ENCODE data around the gene ADAMTS14.
"Not testable (repeated sequence)": the region's sequence is repeated elsewhere in the genome, so short reads cannot be mapped to it uniquely, and the experiment has no call there.

The ADAMTS14 gene, protein sequence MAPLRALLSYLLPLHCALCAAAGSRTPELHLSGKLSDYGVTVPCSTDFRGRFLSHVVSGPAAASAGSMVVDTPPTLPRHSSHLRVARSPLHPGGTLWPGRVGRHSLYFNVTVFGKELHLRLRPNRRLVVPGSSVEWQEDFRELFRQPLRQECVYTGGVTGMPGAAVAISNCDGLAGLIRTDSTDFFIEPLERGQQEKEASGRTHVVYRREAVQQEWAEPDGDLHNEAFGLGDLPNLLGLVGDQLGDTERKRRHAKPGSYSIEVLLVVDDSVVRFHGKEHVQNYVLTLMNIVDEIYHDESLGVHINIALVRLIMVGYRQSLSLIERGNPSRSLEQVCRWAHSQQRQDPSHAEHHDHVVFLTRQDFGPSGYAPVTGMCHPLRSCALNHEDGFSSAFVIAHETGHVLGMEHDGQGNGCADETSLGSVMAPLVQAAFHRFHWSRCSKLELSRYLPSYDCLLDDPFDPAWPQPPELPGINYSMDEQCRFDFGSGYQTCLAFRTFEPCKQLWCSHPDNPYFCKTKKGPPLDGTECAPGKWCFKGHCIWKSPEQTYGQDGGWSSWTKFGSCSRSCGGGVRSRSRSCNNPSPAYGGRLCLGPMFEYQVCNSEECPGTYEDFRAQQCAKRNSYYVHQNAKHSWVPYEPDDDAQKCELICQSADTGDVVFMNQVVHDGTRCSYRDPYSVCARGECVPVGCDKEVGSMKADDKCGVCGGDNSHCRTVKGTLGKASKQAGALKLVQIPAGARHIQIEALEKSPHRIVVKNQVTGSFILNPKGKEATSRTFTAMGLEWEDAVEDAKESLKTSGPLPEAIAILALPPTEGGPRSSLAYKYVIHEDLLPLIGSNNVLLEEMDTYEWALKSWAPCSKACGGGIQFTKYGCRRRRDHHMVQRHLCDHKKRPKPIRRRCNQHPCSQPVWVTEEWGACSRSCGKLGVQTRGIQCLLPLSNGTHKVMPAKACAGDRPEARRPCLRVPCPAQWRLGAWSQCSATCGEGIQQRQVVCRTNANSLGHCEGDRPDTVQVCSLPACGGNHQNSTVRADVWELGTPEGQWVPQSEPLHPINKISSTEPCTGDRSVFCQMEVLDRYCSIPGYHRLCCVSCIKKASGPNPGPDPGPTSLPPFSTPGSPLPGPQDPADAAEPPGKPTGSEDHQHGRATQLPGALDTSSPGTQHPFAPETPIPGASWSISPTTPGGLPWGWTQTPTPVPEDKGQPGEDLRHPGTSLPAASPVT

DNA sequence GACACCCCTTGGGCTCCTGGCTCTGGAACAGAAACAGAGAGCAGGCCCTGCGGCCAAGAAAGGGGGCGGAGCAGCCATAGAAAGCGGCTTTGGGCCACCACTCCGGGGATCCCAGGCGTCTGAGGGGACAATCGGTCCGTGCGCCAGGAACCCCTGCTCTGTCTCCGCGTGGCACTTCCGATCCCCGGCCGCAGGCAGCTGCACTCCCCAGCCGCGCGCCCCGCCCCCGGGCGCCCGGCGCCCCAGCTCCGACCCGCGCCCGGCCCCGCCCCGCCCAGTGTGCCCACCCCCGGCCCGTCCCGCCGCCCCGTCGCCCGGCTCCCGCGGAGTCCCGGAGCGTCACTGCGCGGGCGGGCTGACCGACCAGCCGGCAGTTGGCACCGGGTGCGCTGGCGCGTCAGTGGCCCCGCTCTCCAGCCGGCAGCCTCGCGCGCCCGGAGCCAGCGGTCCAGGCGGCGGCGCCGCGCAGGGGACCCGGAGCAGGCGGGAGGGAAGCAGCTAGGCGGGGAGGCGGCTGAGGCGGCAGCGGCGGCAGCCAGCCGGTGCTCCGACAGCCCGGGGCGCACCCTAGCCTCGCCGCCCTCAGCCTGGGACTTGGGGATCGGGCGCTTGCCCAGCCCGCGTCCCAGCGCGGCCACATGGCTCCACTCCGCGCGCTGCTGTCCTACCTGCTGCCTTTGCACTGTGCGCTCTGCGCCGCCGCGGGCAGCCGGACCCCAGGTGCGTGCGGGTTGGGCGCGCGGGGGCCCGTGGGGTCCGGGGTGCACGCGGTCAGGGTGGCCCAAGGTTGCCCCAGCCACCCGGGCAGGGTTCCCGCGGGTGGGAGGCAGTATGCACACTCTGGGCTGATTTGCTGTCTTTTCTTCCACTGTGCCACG, at the start of gene ADAMTS14:
Gene ADAMTS14 (plus strand): TSS at position 342 of the 878 bp plus-strand sequence. CDS start 297 bp downstream, at position 639.
- DNase-seq: no peak

DNA sequence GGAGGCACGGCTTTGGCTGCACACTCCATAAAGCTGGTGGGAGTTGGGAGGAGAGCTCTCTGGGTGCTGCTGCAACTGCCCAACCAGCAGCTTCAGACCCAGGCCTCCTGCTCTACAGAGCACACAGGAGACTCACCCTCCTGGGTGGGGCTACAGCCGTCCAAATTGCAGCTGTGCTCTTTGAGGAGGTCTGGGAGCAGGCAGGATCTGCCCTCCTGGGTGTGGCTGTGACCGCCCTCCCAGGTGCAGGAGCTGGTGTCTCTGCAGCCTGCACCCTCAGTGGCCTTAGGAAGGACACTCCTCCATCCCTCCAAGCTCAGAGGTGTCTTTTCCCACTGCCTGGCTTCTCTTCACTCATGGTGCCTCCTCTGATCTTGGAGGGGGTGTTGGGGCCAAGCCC, 49.8 kb upstream of the ADAMTS14 start:
- no peak for DNase-seq

DNA sequence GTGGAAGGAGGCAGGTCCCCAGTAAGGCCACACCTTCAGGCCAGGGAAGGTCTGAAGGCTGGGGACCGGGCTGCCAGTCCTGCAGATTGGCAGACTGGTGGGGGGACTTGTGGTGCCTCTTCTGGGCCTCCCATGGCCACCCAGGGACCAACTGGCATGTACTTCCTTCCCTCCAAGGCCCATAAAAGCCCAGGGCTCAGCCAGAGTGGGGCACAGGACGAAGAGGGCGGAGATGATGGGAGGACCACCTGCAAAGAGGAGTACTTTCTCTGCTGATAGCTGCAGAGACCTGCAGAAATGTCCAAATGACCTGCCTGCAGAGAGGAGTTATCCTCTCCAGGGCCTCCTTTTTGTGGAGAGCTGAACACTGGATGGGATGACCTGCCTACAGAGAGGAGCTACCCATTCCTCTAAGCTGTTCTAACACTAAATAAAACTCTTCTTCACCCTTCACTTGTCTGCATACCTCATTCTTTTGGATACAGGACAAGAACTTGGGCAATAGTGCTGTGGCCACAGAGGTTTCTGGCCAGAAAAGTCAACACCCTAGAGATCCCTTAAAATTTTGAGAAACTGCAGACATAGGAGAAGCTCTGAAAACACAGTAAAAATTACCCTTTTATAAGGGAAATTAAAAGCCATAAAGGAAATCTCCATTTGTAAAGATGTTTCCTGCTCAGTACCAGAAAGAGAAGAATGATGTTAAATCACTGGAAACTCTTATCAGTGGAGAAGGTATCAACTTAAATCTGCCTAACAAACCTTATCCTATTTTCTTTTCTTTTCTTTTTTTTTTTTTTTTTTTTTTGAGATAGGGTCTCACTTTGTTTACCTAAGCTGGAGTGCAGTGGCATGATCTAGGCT, 49.1 kb upstream of the ADAMTS14 start:
- no peak for DNase-seq

DNA sequence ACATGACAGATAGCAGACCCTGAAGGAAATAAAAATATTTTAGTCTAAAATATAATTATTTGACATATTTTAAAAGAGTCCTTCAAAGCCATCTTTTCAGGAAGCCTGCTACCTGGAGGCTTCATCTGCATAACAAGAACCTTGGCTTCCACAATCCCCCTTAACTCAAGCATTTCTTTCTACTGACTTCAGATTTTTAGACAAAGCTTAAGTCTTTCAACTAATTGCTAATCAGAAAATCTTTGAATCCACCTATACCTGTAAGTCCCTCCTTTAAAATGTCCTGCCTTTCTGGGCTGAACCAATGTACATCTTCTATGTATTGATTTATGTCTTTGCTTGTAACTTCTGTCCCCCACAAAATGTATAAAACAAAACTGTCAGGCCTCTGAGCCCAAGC, 46.2 kb upstream of the ADAMTS14 start:
- DNase-seq: no peak

DNA sequence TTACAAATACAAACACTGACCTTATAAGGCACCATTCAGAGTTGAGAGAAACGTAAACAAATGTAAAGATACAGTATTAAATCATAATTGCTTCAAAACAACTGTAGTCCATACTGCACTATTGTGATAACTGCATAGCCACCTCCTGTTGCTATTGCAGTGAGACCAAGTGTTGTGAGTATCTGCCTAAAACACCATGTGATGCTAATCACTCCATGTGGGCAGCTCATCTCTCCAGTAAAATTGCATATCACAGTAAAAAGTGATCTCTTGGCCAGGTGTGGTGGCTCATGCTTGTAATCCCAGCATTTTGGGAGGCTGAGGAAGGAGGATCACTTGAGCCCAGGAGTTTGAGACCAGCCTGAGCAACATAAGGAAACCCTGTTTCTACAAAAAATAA, 43.0 kb upstream of the ADAMTS14 start:
- DNase-seq: no peak

DNA sequence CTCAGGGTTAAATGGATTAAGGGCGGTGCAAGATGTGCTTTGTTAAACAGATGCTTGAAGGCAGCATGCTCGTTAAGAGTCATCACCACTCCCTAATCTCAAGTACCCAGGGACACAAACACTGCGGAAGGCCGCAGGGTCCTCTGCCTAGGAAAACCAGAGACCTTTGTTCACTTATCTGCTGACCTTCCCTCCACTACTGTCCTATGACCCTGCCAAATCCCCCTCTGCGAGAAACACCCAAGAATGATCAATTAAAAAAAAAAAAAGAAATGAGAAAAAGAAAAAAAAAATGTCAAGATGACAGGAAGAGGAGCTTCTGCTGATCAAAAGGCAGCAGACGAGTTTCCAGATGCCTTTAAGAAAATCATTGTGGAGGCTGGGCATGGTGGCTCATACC, 40.6 kb upstream of the ADAMTS14 start:
- not testable (repeated sequence) for DNase-seq

DNA sequence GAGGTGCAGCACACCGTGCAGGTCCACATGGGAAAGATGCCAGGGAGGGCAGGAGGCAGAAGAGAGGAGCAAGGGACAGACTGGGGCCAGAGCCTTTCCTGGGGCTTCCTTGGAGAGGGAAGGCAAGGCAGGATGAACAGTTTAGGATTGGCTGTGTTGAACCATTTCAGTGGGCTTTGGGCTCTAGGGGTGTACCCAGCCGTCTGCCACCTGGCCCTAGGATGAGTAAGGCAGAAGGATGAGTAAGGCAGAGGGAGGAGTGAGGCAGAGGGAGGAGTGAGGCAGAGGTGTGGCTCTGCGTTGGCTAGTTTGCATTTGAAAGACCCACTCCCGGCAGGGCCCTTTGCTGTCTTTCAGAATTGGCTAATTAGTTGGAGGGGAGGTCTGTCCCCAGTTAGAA, 38.3 kb upstream of the ADAMTS14 start:
- DNase-seq: no peak

DNA sequence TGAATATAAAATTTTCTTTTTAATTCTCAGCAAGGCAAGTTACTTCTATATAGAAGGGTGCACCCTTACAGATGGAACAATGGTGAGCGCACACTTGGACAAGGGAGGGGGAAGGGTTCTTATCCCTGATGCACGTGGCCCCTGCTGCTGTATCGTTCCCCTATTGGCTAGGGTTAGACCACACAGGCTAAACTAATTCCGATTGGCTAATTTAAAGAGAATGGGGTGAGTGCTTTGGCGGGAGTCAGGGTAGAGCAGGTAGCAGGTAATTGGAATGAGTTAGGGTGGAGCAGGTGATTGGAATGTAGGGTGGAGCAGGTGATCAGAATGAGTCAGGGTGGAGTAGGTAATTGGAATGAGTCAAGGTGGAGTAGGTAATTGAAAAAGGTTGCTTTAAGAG, 37.8 kb upstream of the ADAMTS14 start:
- DNase-seq: not testable (repeated sequence)

GRCh38 chr10:70639640-70640383, 32.5 kb upstream of the ADAMTS14 start:
- not testable (repeated sequence) for DNase-seq

DNA sequence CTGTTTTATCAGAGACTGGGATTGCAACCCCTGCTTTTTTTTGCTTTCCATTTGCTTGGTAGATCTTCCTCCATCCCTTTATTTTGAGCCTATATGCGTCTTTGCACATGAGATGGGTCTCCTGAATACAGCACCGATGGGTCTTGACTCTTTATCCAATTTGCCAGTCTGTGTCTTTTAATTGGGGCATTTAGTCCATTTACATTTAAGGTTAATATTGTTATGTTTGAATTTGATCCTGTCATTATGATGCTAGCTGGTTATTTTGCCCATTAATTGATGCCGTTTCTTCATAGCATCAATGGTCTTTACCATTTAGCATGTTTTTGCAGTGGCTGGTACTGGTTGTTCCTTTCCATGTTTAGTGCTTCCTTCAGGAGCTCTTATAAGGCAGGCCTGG, 29.0 kb upstream of the ADAMTS14 start:
- DNase-seq: not testable (repeated sequence)

- DNase-seq: not testable (repeated sequence)
Observed at GRCh38 chr10:70644959-70645358, 27.3 kb upstream of the ADAMTS14 start.

GRCh38 chr10:70647086-70647485, 25.2 kb upstream of the ADAMTS14 start:
- no peak for DNase-seq

GRCh38 chr10:70648427-70648826, 23.9 kb upstream of the ADAMTS14 start:
- no peak for DNase-seq

- DNase-seq: no peak
Observed at GRCh38 chr10:70649526-70649925, 22.8 kb upstream of the ADAMTS14 start.

GRCh38 chr10:70650104-70650503, 22.2 kb upstream of the ADAMTS14 start:
- no peak for DNase-seq

- no peak for DNase-seq
Observed at GRCh38 chr10:70650718-70651117, 21.6 kb upstream of the ADAMTS14 start.

- no peak for DNase-seq
Observed at GRCh38 chr10:70651661-70652060, 20.6 kb upstream of the ADAMTS14 start.

- no peak for DNase-seq
Observed at GRCh38 chr10:70652761-70653657, 19.3 kb upstream of the ADAMTS14 start.

DNA sequence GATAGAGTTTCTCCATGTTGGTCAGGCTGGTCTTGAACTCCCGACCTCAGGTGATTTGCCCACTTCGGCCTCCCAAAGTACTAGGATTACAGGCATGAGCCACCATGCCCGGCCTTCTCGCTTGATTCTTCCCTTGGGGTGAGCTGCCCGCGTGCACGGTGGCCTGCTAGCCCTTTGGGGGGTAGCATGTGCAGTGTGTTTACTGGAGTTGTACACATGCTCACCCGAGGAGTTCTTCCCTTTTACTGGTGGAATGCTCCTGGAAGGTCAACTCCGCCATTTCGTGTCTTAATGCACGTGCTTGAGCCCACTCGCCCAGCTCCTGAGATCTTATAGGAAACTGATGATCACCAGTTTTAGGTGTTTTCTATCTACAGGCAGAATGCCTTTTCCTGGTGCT, 17.0 kb upstream of the ADAMTS14 start:
- no peak for DNase-seq
